GM12878 (cell line): Measurements from ENCODE around the gene RBM15B. TPM values are rescaled to one million over a fixed set of nuclear protein-coding genes. Genes with fewer than 3 reads are reported as not detected.

ENCODE experiments used
- ATAC-seq: fragments of 200-7000 bp; cut with Tn5 transposase; 3 replicates; pipeline ENCODE4 v1.9.1; 2020; ENCODE audit warnings: mild to moderate bottlenecking, moderate library complexity
- BruUV-seq: library from RNA; stranded (reverse); fragments of 400-500 nt; replicated peaks from 2 replicates; lab custom pipeline; 2021; lab: Mats Ljungman, UMichigan
- CTCF ChIA-PET: fragments of 300-600 bp; sonication (Branson Sonifier 250); formaldehyde crosslinking; extraction: SDS; loops from one replicate; lab custom pipeline; 2021; ENCODE audit warnings: inconsistent platforms; lab: Yijun Ruan, JAX
- POLR2A ChIA-PET: fragments of 350-600 bp; formaldehyde crosslinking; extraction: SDS; loops from one replicate; lab custom pipeline; 2021; ENCODE audit warnings: inconsistent platforms; lab: Charles Lee
- RAD21 ChIA-PET: fragments of 300-600 bp; sonication (Branson Sonifier 250); formaldehyde crosslinking; loops from one replicate; lab custom pipeline; 2023; ENCODE audit warnings: antibody characterized with exemption; ENCODE audit not compliant: unreplicated experiment; lab: Charles Lee
- SMC1A ChIA-PET: fragments of 300-600 bp; sonication (Branson Sonifier 250); formaldehyde crosslinking; loops from one replicate; lab custom pipeline; 2023; ENCODE audit not compliant: unreplicated experiment, uncharacterized antibody; lab: Charles Lee
- DNase-seq: peaks from one replicate; pipeline ENCODE4 v3.0.0-alpha.2; 2011; ENCODE audit warnings: low read depth, low spot score
- FAIRE-seq: peaks from 3 replicates; lab custom pipeline; 2011; peaks lifted over from hg19 to GRCh38; lab: Jason Lieb, UNC
- H2AFZ ChIP-seq: 2 replicates; pipeline ENCODE4 v1.6.0; 2011; ENCODE audit warnings: low read depth, low read length, control low read depth; ENCODE audit not compliant: control insufficient read depth
- H3K27ac ChIP-seq: 2 replicates; pipeline ENCODE4 v1.5.1; 2011; ENCODE audit warnings: control low read depth; ENCODE audit not compliant: control insufficient read depth, insufficient read depth
- H3K27me3 ChIP-seq, 2 experiments: replicated peaks in 1 of 2; 2 replicates each; pipeline versions ENCODE4 v1.6.0 to v1.6.1; 2011; ENCODE audit warnings: low read length in 1 of 2; ENCODE audit not compliant: control insufficient read depth in 2 of 2, insufficient read depth in 2 of 2
- H3K36me3 ChIP-seq, 2 experiments: 2 replicates each; pipeline ENCODE4 v1.5.1; 2011; ENCODE audit warnings: low read length in 1 of 2; ENCODE audit not compliant: control insufficient read depth in 2 of 2, insufficient read depth in 2 of 2
- H3K4me1 ChIP-seq: 2 replicates; pipeline ENCODE4 v1.6.1; 2011; ENCODE audit warnings: mild to moderate bottlenecking, low read length, moderate library complexity, mixed read lengths; ENCODE audit not compliant: control insufficient read depth, insufficient read depth
- H3K4me2 ChIP-seq: 2 replicates; pipeline ENCODE4 v1.6.0; 2011; ENCODE audit warnings: control low read depth; ENCODE audit not compliant: control insufficient read depth, insufficient read depth
- H3K4me3 ChIP-seq: fragments of 200-600 bp; sonication (generic); 2 replicates; pipeline ENCODE4 v1.5.1; 2016
- H3K79me2 ChIP-seq: 2 replicates; pipeline ENCODE4 v1.6.0; 2011; ENCODE audit warnings: low read length; ENCODE audit not compliant: control insufficient read depth, insufficient read depth
- H3K9ac ChIP-seq: 2 replicates; pipeline ENCODE4 v1.8.0; 2011; ENCODE audit warnings: low read length, control low read depth, mixed read lengths; ENCODE audit not compliant: control insufficient read depth, insufficient read depth
- H3K9me3 ChIP-seq: replicated peaks from 3 replicates; pipeline ENCODE4 v1.5.1; 2011; ENCODE audit warnings: mild to moderate bottlenecking, low read length; ENCODE audit not compliant: control insufficient read depth, insufficient read depth
- H4K20me1 ChIP-seq: 2 replicates; pipeline ENCODE4 v1.6.0; 2011; ENCODE audit not compliant: control insufficient read depth, insufficient read depth
- BCL11A ChIP-seq: IDR thresholded peaks from 2 replicates; pipeline ENCODE4 v1.6.1; 2011; ENCODE audit warnings: low read depth, low read length
- BCL3 ChIP-seq: IDR thresholded peaks from 2 replicates; pipeline ENCODE4 v1.6.1; 2011; ENCODE audit warnings: borderline replicate concordance, low read depth, mild to moderate bottlenecking, moderate library complexity, low read length; ENCODE audit not compliant: insufficient read depth, poor library complexity, severe bottlenecking
- CHD1 ChIP-seq: IDR thresholded peaks from 2 replicates; pipeline ENCODE4 v1.6.1; 2012; ENCODE audit warnings: low read depth, low read length, improper control_type of control experiment
- ESRRA ChIP-seq: IDR thresholded peaks from 2 replicates; pipeline ENCODE4 v1.6.1; 2012; ENCODE audit warnings: mild to moderate bottlenecking, low read length, improper control_type of control experiment
- HSF1 ChIP-seq: fragments of 150-350 bp; IDR thresholded peaks from 2 replicates; pipeline ENCODE4 v1.6.1; 2014; ENCODE audit warnings: mild to moderate bottlenecking, low read depth, low read length
- IRF5 ChIP-seq: fragments of 450-650 bp; IDR thresholded peaks from 2 replicates; pipeline ENCODE4 v1.6.1; 2017; ENCODE audit warnings: borderline replicate concordance
- KAT2A ChIP-seq: conservative IDR thresholded peaks from 2 replicates; pipeline ENCODE4 v1.6.1; 2011; ENCODE audit warnings: low read depth, low read length; ENCODE audit not compliant: control insufficient read depth
- LARP7 ChIP-seq: fragments of 450-650 bp; IDR thresholded peaks from 2 replicates; pipeline ENCODE4 v1.6.1; 2017; ENCODE audit warnings: mild to moderate bottlenecking
- NFXL1 ChIP-seq: fragments of 450-650 bp; IDR thresholded peaks from 2 replicates; pipeline ENCODE4 v1.6.1; 2017; ENCODE audit warnings: antibody characterized with exemption, mild to moderate bottlenecking, borderline replicate concordance
- RUNX3 ChIP-seq: IDR thresholded peaks from 2 replicates; pipeline ENCODE4 v1.6.1; 2012; ENCODE audit warnings: low read length, inconsistent platforms
- SIN3A ChIP-seq: IDR thresholded peaks from 2 replicates; pipeline ENCODE4 v1.6.1; 2012; ENCODE audit warnings: low read depth, low read length, improper control_type of control experiment
- SP1 ChIP-seq: IDR thresholded peaks from one replicate; pipeline ENCODE4 v1.6.1; 2011; ENCODE audit warnings: low read depth, low read length
- TARDBP ChIP-seq: IDR thresholded peaks from 2 replicates; pipeline ENCODE4 v1.6.1; 2016; ENCODE audit warnings: borderline replicate concordance
- TCF3 ChIP-seq: IDR thresholded peaks from 2 replicates; pipeline ENCODE4 v1.6.1; 2012; ENCODE audit warnings: low read depth, mild to moderate bottlenecking, low read length, borderline replicate concordance; ENCODE audit not compliant: insufficient read depth
- ZSCAN29 ChIP-seq: fragments of 450-650 bp; IDR thresholded peaks from 2 replicates; pipeline ENCODE4 v1.6.1; 2017; ENCODE audit warnings: mild to moderate bottlenecking, moderate library complexity
- WGBS: methylation state at CpG from one replicate; pipeline ENCODE4 v1.1.6; 2016; ENCODE audit warnings: low lambda C conversion rate; ENCODE audit not compliant: insufficient replicate concordance, insufficient coverage; ENCODE audit errors: missing lambda C conversion rate; 5-methylcytosine and 5-hydroxymethylcytosine counted together
- in situ Hi-C: fragments of 300-500 bp; cut with MboI; formaldehyde crosslinking; loops from 9 replicates; pipeline ENCODE4 v1.14.3; 2018; ENCODE audit warnings: mixed read lengths
- intact Hi-C: fragments of 100-400 bp; cut with micrococcal nuclease; formaldehyde crosslinking; loops from one replicate; pipeline ENCODE4 v1.14.2; 2022; ENCODE audit not compliant: unreplicated experiment
- polyA plus RNA-seq, 11 experiments: library from polyadenylated mRNA; depleted of rRNA in 4 of 11; unstranded in 6 of 11; stranded (reverse) in 5 of 11; fragments of >200 nt; fragmentation: Nextera tagmentation in 4 of 11; fragmentation: Illumina TruSeq in 1 of 11; extraction: Ambion mirVana in 4 of 11; extraction: Trizol in 1 of 11; gene quantifications; 1 replicate in 1 of 11; 2 replicates in 10 of 11; pipeline versions ENCODE4 v1.2.1 to v1.2.3, GENCODE V29; 2011 to 2016; ENCODE audit warnings: inconsistent platforms in 2 of 11, missing spikeins in 2 of 11, low read depth in 1 of 11
- total RNA-seq, 4 experiments: library from RNA; depleted of rRNA in 3 of 4; stranded (reverse); fragments of >200 nt in 3 of 4; fragmentation: Illumina TruSeq in 1 of 4; extraction: Trizol in 1 of 4; gene quantifications; 2 replicates each; pipeline versions ENCODE4 v1.2.1 to v1.2.3, GENCODE V29; 2013 to 2021

The RBM15B gene
- total and polyA plus RNA-seq, 10 of the 15 experiments (the other 5 are each of a cell fraction or from before 2014, with no cell fraction given) = 2.4 to 34.5 (median 19.1) TPM

- no peak overlapping the region for H2AFZ ChIP-seq
- no peak for DNase-seq
- in situ Hi-C loops = no loop called here
- 33% methylated on average over 3 of the region's 3 CpGs for WGBS
- BruUV-seq = no TSS peak
- no peaks in the 10 kb centered on the region for H4K20me1 ChIP-seq
- TF ChIP-seq KAT2A (no peak), TARDBP (no peak), SP1 (no peak), LARP7 (no peak)
- TF ChIP-seq, all 136 proteins: peak for 0
- Histone ChIP-seq H3K27me3 (peaks cover 0 to 2% of the 10 kb centered on the region in 2 experiments; a peak in 1 of 4 replicates), H3K4me2 (no peak overlapping the region), H3K36me3 (no peaks in the 10 kb centered on the region), H3K9me3 (no peaks in the 10 kb centered on the region), H3K4me1 (no peaks in the 10 kb centered on the region), H3K27ac (no peak overlapping the region), H3K9ac (no peak overlapping the region), H3K79me2 (no peaks in the 10 kb centered on the region), H3K4me3 (no peak overlapping the region)
- POLR2A ChIA-PET = no interaction called here
- intact Hi-C loops = no loop called here
- FAIRE-seq (no peak), ATAC-seq (no peak)
- RAD21 ChIA-PET = no interaction called here
- CTCF ChIA-PET = interaction anchor here (1.1 kb wide), 1 partner anchor 24 kb away, joined by 3 read pairs; the partner anchor contains the start of gene MANF
- SMC1A ChIA-PET = no interaction called here
Measured at GRCh38 chr3:51360806-51361205, 30.3 kb upstream of the RBM15B start.

- FAIRE-seq = no peak
- no peaks in the 10 kb centered on the region for H3K36me3 ChIP-seq
- 38% methylated on average over 6 of the region's 6 CpGs for WGBS
- TF ChIP-seq CHD1 (no peak), ESRRA (no peak), BCL11A (no peak), HSF1 (no peak), NFXL1 (no peak), SIN3A (no peak), RUNX3 (no peak), IRF5 (no peak), BCL3 (no peak), TCF3 (no peak), ZSCAN29 (no peak)
- no peaks in the 10 kb centered on the region for H3K4me1 ChIP-seq
- H3K9me3 ChIP-seq = no peaks in the 10 kb centered on the region
- intact Hi-C loops (no loop called here), in situ Hi-C loops (no loop called here)
- no peaks in the 10 kb centered on the region for H3K79me2 ChIP-seq
- H4K20me1 ChIP-seq = no peaks in the 10 kb centered on the region
- POLR2A ChIA-PET = no interaction called here
- CTCF ChIA-PET = interaction anchor here (1.1 kb wide), 1 partner anchor 23 kb away, joined by 3 read pairs; the partner anchor contains the start of gene MANF
- H3K27ac ChIP-seq = no peak overlapping the region
- no peak overlapping the region for H3K9ac ChIP-seq
- no peak for DNase-seq
- ATAC-seq = no peak
- BruUV-seq = no TSS peak
- H2AFZ ChIP-seq = no peak overlapping the region
- no peak overlapping the region for H3K4me2 ChIP-seq
- no peak overlapping the region for H3K4me3 ChIP-seq
- peaks cover 0 to 2% of the 10 kb centered on the region in 2 experiments; a peak in 1 of 4 replicates for H3K27me3 ChIP-seq
- SMC1A ChIA-PET = no interaction called here
- RAD21 ChIA-PET = no interaction called here
Measured at GRCh38 chr3:51361746-51362145, 29.3 kb upstream of the RBM15B start.
